Activated CD4-positive, alpha-beta T cell treated with anti-CD3 and anti-CD28 coated beads for 24 hours (primary cell): ENCODE results near the gene GRID1.

Source experiments
- DNase-seq, 2 donors: peaks; one replicate each; pipeline ENCODE4 v3.0.0-alpha.2; 2020; ENCODE audit warnings: low read depth in 2 of 2

Gene GRID1

GRCh38 chr10:85617751-85618546 lies 748.6 kb downstream of the GRID1 start:
- DNase-seq = no peak

- no peak for DNase-seq
Measured at GRCh38 chr10:85615556-85615955, 751.0 kb downstream of the GRID1 start.

DNA sequence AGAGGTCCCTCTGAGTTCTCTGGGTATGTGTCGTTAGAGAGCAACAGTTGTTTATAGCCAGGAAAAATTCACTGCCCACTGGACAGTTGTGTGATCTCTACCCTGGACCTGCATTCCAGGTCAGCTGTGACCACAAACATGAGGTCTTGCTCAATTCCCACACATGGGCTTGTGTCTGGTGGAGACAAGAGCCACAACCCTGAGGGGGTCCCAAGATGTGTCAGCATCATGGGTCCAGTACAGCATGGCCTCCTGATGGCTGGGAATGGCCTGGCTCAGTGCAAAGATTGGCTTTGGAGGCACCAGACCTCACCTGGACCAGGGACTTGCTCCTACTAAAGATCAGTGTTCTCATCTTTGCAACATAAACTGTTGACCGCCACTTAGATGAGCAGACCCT lies 751.6 kb downstream of the GRID1 start:
- no peak for DNase-seq

- no peak for DNase-seq
Measured at GRCh38 chr10:85614566-85614965, 752.0 kb downstream of the GRID1 start.

DNA sequence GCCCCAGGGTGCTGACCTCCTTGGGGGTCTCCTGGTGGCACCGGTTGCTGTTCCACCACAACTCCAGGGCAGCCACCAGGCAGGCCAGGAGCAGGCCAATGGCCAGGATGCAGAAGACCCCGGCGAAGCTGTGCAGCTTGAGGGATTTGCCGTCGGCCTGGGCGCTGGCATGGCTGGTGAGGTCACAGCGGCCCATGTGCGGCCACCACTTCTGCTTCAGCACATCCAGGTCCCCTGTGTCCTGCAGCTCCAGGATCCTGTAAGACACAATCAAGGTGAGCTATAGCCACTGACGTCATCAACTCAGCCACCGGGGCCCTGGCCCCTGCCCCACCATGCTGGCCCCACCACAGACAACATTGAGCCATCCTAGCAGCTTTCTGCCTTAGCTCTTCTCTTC lies 753.2 kb downstream of the GRID1 start:
- no peak for DNase-seq

DNA sequence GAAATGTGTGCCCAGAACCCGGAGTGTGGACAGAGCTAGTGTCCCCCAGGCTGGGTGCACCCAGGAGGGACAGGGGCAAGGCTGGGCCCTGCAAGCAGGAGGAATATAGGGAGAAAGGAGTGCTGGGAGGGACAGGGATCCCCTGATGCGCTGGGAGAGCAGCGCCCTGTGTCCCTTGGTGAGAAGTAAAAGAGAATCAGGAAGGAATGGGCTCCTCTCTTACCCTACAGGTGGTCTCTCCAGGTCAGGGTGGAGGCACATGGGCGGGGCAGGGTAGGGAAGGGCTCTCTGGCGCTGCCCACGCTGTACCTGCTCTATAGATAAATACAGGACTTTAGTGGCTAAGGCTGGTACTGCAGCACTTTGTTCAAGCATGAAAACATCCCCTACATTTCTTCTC lies 753.8 kb downstream of the GRID1 start:
- no peak for DNase-seq

GRCh38 chr10:85612378-85612775 lies 754.2 kb downstream of the GRID1 start:
- DNase-seq = no peak

DNA sequence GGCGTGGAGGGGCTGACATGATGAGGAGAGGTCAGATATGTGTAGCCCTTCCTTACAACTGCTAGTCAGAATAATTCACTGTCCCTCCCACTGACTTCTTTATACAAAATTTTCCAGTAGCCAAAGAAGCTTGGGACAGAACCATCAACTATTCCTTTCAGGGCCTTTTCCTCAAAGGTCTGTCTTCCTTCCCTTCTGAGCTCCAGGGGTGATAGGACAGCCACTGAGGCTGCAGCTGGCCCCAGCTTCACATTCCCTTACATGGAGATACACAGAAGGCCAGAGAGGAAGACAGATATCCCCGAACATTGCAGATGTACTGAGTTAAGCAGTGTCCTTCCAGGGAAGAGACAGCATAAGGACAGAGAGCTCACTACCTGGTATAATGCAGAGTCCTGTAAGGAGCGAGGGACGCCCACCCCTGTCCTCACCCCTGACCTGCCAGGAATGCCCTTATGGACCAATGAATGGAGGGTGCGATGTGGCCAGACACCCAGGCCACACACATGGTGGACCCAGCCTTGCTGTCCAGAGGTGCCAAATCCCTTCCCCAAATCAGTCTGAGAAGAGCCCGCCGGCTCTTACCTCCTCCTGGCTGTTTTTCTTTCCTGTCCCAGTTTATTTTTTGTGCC lies 754.7 kb downstream of the GRID1 start:
- DNase-seq = no peak

- no peak for DNase-seq
Measured at GRCh38 chr10:85611093-85611740, 755.4 kb downstream of the GRID1 start.

- no peak for DNase-seq
Measured at GRCh38 chr10:85610381-85611092, 756.1 kb downstream of the GRID1 start.

DNA sequence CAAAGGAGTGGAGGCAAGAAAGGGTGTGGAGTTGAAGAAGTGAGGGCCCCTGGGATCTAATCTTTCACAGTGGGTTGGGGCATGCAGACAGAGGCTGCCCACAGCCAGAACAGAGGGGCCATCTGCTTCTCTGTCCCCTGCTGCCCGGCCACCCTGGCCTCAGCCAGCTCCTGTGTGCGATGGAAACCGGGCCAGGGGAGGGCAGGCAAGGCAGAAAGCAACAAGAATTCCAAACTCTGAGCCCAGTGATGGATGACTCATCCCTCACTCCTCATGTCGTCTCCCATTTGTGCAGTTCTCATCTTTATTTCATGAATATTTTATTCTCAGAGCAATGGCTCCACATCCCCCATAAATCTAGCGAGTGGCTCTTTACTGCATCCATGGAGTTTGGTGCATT lies 757.1 kb downstream of the GRID1 start:
- DNase-seq = no peak

GRCh38 chr10:85608706-85609105 lies 757.9 kb downstream of the GRID1 start:
- DNase-seq = no peak

DNA sequence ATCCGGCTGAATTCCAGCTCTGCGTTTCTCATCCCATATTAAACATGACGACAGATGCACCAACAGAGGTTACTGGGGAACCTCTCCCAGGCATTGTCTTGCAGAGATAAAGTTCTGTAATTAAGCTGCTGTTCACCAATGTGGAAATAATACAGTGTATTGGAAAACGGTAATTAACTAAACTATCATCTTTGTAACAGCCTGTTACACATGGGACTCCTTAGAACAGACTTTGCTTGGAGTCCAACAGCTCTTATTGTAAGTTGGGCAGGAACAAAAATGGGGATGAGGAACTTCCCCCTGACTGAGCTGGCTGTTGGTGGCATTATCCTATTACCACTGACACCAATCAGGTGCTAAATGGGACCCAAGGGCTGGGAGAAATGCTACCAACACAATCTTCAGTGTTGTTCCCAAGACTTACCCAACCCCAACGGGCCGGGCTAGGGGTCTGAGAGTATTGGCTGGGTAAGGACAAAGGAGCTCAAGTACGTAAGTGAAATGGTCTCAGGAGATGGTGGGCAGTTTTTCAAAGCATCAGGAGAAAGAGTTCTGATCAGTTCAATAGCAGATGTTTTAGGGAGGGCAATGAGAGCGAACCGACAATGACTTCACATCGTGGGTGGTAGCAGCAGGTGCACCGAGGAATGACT lies 759.4 kb downstream of the GRID1 start:
- DNase-seq = no peak

GRCh38 chr10:85606401-85606800 lies 760.2 kb downstream of the GRID1 start:
- DNase-seq = no peak

DNA sequence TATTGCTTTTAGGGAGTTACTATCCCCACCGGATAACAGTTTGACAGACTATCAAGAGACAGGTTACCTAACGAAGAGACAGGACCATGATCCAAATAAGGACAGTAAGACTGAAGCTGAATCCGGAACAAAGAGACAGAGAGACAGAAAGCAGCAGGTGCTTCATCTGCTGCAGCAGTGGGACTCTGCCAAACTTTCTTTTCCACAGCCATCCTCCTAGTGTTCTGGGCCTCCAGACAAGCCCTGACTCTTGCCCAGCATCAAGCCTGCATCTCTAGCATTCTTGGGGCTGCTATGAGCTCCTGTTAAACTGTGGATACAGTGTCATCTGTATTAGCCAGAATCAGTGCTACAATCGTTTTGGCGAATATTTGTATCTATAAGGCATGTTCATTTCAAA lies 761.7 kb downstream of the GRID1 start:
- DNase-seq = no peak

DNA sequence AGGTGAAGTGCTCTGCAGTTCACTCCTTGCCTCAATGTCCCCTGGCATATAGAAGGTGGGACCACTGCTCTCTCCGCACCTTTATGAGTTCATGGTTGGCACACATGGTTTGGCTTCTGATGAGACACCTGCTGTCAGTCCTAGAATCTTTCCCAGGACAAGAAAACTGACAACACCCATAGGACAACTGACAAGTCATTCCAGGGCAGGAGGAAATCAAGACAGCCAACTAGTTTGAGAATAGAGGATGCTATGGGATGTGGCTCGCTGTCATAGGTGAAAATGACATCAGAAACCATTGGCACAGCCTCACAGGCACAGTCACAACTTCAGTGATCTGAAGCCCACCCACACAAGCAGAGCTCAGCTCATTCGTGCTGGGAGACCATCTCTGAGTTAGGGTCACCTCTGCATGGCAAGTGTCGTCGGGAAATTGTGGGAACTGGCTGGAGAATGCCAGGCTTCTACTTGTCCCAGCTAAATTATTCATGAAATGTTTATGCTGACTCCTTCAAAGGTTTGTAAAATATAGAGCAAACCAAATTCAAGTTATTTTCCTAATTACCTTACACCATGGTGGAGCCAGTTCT lies 762.4 kb downstream of the GRID1 start:
- no peak for DNase-seq

DNA sequence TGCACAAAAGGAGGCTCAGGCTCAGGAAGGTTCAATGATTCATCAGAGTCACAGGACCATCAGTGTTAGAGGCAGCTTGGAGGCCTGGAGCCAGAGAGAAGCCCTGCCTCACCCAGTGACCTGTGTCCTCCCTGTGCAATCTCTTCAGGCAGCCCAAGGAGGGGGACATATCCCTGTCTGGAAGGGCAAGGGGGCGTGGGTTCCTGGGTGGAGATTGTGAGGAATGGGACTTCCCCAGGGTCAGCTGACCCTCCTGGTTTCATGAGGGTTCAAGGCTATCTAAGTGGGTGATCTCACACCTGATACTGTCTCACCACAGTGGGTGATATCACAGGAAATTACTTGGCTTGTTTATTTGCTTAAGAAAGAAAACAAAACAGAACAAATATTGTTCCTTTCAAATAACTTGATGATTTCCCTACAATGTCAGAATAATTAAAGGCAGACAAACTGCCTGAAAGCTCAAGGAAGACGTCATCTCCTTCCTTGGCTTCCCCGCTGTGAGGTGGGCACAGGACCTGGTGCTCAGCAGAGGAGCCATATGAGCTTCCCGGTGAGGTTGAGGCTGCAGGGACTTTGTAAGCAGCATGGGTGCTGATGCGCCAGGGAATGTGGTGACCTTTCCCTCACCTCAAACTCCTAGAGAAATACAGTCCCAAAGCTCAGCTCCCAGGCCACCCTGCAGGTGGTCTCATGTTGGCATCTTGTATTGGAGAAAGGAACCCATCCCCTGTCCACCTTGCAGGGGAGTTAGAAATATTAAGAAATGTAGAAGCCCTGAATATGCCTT lies 763.2 kb downstream of the GRID1 start:
- DNase-seq = no peak

DNA sequence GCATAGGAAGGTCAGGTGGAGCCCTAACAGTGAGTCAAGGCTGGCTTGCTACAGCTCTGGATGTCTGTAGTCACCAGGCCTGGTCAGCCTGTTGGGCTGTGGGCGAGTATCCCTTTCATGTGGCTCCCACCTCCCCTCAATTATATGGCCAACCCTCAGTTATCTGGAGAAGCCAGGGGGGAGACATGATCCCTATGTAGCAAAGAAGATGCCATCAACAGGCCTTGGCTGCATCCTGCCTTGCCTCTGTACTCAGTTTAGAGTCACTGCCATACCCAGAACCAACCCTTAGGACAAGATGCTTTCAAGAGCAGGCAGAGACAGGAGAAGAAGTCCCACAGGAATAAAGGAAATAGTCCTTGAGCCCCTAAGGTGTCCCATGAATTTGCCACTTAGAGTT lies 763.9 kb downstream of the GRID1 start:
- DNase-seq = no peak

- no peak for DNase-seq
Measured at GRCh38 chr10:85602306-85602705, 764.3 kb downstream of the GRID1 start.

DNA sequence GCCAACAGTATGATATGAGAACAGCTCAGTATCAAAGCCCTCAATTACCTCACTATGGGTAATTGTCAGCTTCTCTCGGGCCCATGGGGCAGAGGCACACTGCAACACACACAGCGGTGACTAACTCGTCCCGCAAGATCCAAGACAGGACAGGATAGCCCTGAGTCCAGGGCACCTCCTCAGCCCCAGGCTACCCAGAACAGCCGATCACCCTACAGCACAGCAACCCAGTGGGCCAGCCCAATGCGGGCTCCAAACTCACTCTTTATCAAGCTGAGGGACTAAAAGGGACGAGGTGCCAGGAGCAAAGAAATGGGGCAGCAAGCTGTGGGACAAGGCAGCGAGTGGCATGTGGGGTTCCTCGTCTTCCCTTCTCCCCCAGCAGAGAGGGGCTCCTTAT lies 765.1 kb downstream of the GRID1 start:
- no peak for DNase-seq

DNA sequence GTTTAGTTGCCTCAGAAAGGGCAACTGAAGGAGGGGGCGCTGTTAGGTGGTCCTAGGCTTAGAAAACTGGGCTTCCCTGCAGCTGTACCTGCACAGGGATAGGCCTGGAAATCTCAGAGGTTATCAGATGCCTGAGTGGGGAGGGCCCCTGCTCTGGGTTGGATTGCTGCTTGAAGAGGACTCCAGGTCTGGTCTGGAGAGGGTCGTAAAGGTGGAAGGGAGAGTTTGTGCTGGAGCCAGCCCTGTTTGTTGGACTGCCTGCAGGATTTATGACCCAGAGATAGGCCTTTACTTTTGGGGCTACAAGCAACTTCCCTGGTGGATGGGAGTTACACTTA lies 765.9 kb downstream of the GRID1 start:
- no peak for DNase-seq
